Measurements from ENCODE around the gene TARM1.

Gene TARM1

DNA sequence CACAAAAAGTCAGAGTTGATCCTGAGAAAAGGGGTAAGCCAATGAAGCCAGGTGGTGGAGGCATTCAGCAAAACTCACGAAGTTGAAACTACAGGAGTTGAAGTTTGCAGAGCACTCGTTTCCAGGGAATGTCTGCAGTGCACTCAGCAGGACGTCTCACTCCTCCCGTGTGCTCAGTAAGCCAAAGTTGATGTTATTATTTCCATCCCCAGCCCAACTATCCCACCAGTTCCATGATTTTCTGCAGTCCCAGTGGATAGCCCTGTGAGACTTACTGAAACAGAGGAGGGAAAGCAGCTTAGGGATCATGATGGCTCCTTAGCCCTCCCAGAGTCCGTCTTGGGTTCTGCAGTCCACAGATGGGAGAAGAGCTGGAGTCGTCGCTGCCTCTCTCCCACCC, at the start of gene TARM1:
TARM1 (minus strand) TSS at position 334 of the 400 bp plus-strand sequence; CDS start at position 309, 25 bp downstream.
- DNase-seq (ENCODE audit: low read depth in 2 of 2) = no peak

DNA sequence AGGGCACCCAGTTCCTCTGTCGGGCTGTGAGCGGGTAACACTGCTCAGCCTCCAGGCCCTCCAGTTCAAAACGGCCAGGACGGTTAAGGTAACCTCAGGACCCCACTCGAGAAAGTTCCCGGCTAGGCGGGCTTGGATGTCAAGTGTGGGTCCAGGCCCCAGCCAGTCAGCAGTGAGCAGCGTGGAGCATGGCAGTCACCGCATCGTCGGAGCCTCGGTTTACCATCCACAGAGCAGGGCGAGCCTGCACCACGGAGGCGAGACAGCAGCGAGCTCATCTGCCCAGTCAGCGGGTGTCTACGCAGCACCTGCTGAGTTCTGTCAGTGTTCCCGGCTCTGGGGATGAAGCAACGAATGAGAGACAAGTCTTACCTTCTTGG, 48.4 kb upstream of the TARM1 start:
- DNase-seq (ENCODE audit: low read depth in 2 of 2) = no peak
- TF ChIP-seq, protein P1, sequence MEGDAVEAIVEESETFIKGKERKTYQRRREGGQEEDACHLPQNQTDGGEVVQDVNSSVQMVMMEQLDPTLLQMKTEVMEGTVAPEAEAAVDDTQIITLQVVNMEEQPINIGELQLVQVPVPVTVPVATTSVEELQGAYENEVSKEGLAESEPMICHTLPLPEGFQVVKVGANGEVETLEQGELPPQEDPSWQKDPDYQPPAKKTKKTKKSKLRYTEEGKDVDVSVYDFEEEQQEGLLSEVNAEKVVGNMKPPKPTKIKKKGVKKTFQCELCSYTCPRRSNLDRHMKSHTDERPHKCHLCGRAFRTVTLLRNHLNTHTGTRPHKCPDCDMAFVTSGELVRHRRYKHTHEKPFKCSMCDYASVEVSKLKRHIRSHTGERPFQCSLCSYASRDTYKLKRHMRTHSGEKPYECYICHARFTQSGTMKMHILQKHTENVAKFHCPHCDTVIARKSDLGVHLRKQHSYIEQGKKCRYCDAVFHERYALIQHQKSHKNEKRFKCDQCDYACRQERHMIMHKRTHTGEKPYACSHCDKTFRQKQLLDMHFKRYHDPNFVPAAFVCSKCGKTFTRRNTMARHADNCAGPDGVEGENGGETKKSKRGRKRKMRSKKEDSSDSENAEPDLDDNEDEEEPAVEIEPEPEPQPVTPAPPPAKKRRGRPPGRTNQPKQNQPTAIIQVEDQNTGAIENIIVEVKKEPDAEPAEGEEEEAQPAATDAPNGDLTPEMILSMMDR (IDR thresholded peaks at IDR 0.05; ENCODE audit: low read depth, low read length) = no peak
- no peak overlapping the region for H3K4me3 ChIP-seq (replicated peaks in 1 of 2; ENCODE audit: low read depth in 2 of 2, low read length in 2 of 2)

More for the DNA sequence above, at the start of gene TARM1:
- H3K4me3 ChIP-seq (replicated peaks in 1 of 2; ENCODE audit: low read depth in 2 of 2, low read length in 2 of 2) = no peak within 1 kb of the TSS
- TF ChIP-seq, protein P1 (IDR thresholded peaks at IDR 0.05; ENCODE audit: low read depth, low read length) = no peak

DNA sequence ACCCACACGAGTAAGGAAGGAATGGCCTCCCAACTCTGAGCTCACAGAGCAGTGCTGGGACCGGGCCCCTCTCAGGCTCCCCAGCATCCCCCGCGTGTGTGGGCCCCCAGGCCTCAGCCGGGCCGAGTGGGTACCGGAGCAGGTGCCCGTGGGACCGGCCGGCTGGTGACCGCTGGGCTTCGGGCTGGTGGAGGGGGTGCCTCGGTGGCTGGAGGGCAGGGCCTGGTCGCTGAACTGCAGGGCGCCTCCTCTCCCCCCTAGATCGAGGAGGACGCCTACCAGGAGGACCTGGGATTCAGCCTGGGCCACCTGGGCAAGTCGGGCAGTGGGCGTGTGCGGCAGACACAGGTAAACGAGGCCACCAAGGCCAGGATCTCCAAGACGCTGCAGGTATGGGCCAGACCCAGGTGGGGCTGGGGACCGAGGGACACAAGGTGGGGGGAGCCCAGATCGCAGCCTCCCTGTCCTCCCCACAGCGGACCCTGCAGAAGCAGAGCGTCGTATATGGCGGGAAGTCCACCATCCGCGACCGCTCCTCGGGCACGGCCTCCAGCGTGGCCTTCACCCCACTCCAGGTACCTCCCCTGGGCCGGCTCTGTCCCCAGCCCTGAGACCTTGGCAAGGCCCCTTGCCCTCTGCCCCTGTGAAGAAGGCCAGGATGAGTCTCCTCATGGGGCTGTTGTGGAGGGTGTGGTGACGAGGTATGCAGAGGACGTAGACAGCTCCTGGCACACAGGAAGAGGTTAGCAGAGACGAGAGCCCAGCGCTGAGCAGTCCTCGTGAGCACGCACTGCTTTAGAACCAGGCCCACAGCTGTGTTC, 47.8 kb upstream of the TARM1 start:
- H3K4me3 ChIP-seq (replicated peaks in 1 of 2; ENCODE audit: low read depth in 2 of 2, low read length in 2 of 2) = no peak overlapping the region
- DNase-seq (ENCODE audit: low read depth in 2 of 2) = no peak
- TF ChIP-seq, protein P1 (IDR thresholded peaks at IDR 0.05; ENCODE audit: low read depth, low read length) = no peak

- TF ChIP-seq, protein P1 (IDR thresholded peaks at IDR 0.05; ENCODE audit: low read depth, low read length) = no peak
- H3K4me3 ChIP-seq (replicated peaks in 1 of 2; ENCODE audit: low read depth in 2 of 2, low read length in 2 of 2) = no peak overlapping the region
- DNase-seq (ENCODE audit: low read depth in 2 of 2) = no peak
Measured at GRCh38 chr19:54128441-54128725, 47.2 kb upstream of the TARM1 start.

GRCh38 chr19:54127688-54128440, 46.7 kb upstream of the TARM1 start:
- DNase-seq (ENCODE audit: low read depth in 2 of 2) = no peak
- no peak overlapping the region for H3K4me3 ChIP-seq (replicated peaks in 1 of 2; ENCODE audit: low read depth in 2 of 2, low read length in 2 of 2)
- TF ChIP-seq, protein P1 (IDR thresholded peaks at IDR 0.05; ENCODE audit: low read depth, low read length) = no peak

- TF ChIP-seq, protein P1 (IDR thresholded peaks at IDR 0.05; ENCODE audit: low read depth, low read length) = no peak
- no peak overlapping the region for H3K4me3 ChIP-seq (replicated peaks in 1 of 2; ENCODE audit: low read depth in 2 of 2, low read length in 2 of 2)
- DNase-seq (ENCODE audit: low read depth in 2 of 2) = no peak
Measured at GRCh38 chr19:54125713-54126112, 44.5 kb upstream of the TARM1 start.

Measured in cardiac fibroblast (primary cell).